ENCODE results near the gene FLT4.

DNA sequence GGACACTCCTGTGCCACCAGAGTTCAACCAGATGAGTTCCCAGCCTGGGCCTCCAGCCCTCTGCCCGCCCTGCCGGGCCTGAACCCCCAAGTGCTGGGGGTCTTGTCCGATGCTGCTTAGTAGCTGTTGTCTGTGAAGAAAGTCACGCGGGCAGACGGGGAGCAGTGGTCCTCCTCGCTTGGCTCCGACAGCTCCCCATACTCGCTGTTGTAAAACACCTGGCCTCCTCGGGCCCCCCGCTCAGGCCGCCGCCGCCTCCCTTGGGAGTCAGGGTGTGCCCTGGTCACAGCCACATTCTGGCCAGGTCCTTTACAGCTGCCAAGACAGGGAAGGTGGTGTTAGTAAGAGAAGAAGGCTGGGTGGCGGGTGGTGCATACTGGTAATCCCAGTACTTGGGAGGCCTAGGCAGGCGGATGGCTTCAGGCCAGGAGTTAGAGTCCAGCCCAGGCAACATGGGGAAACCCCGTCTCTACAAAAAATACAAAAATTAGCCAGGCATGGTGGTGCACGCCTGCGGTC, 46.3 kb downstream of the FLT4 start:
- TF ChIP-seq CTCF (conservative IDR thresholded peaks at IDR 0.05; ENCODE audit: low read depth, low read length) (no peak), EZH2 (IDR thresholded peaks at IDR 0.05; ENCODE audit: low read length, unreplicated experiment) (no peak), EZH2phosphoT487 (IDR thresholded peaks at IDR 0.05; ENCODE audit: borderline replicate concordance, low read length) (no peak)

Measured in PC-3 (cell line).